IPS-18a (cell line): ENCODE data around the gene PTPRE.

Experiments
- H3K27ac ChIP-seq: one replicate; pipeline ENCODE4 v1.5.1; 2013; ENCODE audit warnings: low read length
- H3K27me3 ChIP-seq: one replicate; pipeline ENCODE4 v1.6.1; 2013; ENCODE audit warnings: mild to moderate bottlenecking, low read length; ENCODE audit not compliant: control insufficient read depth, insufficient read depth
- H3K36me3 ChIP-seq: one replicate; pipeline ENCODE4 v1.6.1; 2013; ENCODE audit warnings: low read depth, low read length; ENCODE audit not compliant: control insufficient read depth
- H3K4me1 ChIP-seq: one replicate; pipeline ENCODE4 v1.6.1; 2013; ENCODE audit warnings: low read depth, low read length; ENCODE audit not compliant: control insufficient read depth
- H3K4me3 ChIP-seq: one replicate; pipeline ENCODE4 v1.5.1; 2013; ENCODE audit warnings: low read length
- H3K9ac ChIP-seq: one replicate; pipeline ENCODE4 v1.6.1; 2013; ENCODE audit warnings: mild to moderate bottlenecking, low read length, moderate library complexity
- H3K9me3 ChIP-seq: one replicate; pipeline ENCODE4 v1.6.1; 2013; ENCODE audit warnings: low read depth, low read length; ENCODE audit not compliant: control insufficient read depth

PTPRE gene

DNA sequence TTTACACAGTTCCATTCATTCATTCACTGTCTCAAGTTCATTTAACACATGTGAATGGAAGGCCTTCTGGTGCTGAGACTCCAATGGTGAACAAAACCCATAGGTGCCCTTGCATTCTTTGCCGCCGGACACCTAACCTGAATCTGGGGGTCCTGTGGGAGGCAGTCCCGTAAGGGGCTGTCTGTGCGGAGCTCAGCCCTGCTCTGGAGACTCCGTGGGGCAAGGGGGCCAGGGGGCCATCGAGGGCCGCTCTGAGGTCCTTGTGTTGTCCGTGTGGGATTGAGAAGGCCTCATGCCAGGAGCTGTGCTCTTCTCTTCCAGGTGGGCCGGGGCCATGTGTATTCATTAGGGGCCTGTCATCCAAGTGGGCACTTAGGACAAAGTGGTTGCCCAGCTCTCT, 15.3 kb downstream of the PTPRE start:
- Histone ChIP-seq H3K9me3 (no peaks in the 10 kb centered on the region), H3K4me3 (no peak overlapping the region), H3K36me3 (no peaks in the 10 kb centered on the region), H3K9ac (no peak overlapping the region), H3K4me1 (no peaks in the 10 kb centered on the region), H3K27me3 (no peaks in the 10 kb centered on the region), H3K27ac (no peak overlapping the region)

DNA sequence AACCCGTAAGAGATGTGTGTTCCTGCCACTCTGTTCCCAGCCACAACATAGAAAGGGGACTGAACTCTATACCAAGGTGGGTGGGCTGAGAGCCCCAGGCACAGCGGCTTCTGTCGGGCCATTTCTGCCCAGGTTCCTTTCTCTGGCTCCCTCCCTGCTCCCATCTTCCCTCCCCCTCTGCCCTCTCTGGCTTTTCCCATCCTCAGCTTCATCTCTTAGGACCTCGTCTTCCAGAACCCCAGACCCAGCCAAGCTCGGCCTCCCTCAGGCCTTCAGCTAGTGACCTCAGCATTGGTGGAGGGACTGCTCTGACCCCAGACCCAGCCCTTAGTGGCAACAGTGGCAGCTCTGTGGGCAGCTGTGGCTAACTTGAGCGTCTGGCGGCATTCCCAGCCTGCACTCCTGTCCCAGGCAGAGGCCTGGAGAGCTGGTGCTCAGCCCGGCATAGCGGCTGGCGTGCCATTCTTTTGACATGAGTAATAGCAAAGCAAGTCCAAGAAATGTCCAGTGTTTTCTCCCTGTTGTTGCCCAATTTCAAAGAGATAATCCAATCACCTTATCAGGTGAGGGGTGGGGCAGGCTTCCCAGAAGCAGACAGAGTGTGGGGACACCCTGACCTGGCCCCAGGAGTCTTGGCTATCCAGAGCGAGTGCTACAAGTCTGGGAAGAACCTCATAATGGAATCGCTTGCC, 15.9 kb downstream of the PTPRE start:
- Histone ChIP-seq H3K9ac (no peak overlapping the region), H3K4me3 (no peak overlapping the region), H3K9me3 (no peaks in the 10 kb centered on the region), H3K27me3 (no peaks in the 10 kb centered on the region), H3K4me1 (no peaks in the 10 kb centered on the region), H3K36me3 (no peaks in the 10 kb centered on the region), H3K27ac (no peak overlapping the region)

DNA sequence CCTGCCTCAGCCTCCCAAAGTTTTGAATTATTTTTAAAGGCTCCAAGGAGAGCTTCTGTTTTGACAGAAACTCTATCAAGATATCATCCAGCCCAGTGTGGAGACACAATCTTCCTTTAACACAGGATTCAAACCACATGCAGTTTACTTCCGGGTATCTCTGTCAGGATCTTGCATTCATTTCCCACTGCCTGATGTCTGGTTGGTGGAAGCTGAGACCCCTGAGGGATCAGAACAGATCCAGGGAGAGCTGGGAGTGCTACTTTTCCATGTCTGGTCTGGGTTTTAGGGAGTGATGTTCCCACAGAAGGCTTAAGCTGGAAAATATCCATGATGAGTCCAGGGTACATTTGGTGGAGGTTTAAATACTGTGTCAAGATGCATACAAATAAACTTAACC, 16.7 kb downstream of the PTPRE start:
- Histone ChIP-seq H3K27ac (no peak overlapping the region), H3K36me3 (no peaks in the 10 kb centered on the region), H3K9ac (no peak overlapping the region), H3K27me3 (no peaks in the 10 kb centered on the region), H3K4me1 (no peaks in the 10 kb centered on the region), H3K4me3 (no peak overlapping the region), H3K9me3 (no peaks in the 10 kb centered on the region)

DNA sequence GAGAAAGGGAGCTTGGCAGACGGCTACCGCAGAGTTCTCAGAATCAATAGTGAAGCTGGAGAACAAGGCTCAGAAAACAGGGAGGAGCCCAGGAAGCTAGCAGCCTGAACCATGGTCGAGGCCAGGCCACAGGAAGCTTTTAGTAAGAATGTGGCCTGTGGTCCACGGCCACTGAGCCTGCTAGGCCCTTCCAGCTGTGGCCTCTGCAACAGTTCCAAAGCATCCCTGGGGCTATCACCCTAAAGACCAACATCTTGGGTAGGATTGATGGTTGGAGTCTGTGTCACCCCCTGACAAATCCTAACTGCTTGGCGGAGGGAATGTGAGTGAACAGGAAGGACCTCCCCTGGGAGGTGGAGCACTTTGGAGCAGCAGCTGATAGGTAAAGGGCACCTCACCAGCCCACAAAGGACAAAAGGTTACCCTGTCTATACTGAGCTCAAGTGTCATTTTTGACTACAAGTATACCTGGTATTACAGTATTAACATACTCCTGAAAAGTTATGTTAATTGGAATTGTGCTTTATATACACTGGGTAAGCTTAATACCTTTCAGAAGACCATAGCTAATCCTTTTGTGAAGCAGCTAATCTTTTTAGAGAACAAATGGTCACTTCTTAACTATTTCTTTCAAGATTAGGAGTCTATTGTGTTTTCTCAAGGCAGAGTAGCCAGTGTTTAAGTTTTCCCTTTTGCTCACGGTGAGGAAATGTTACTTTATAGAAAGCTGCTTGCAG, 18.7 kb downstream of the PTPRE start:
- H3K9ac ChIP-seq, result no peak overlapping the region
- no peak overlapping the region for H3K4me3 ChIP-seq
- no peaks in the 10 kb centered on the region for H3K4me1 ChIP-seq
- H3K27ac ChIP-seq, result no peak overlapping the region
- H3K36me3 ChIP-seq, result no peaks in the 10 kb centered on the region
- no peaks in the 10 kb centered on the region for H3K27me3 ChIP-seq
- no peaks in the 10 kb centered on the region for H3K9me3 ChIP-seq

DNA sequence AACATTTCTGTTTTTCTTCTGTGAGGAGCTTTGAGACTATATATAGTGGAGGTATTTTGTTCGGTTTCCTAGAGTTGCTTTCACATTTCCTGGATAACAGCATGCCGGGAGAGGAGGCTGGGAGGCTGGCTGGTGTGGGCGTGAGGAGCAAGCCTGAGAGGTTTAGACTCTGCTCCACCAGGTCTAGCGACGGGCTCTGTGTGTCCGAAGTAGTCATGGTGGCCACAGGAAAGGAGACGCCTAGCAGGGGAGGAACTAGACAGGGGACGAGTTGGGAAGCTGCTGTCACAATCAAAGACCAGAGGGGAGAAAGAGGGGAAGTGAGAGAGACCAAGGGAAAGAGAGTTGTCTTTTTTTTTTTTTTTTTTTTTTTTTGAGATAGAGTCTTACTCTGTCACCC, 19.6 kb downstream of the PTPRE start:
- Histone ChIP-seq H3K4me1 (no peaks in the 10 kb centered on the region), H3K4me3 (no peak overlapping the region), H3K36me3 (no peaks in the 10 kb centered on the region), H3K27me3 (no peaks in the 10 kb centered on the region), H3K27ac (no peak overlapping the region), H3K9me3 (no peaks in the 10 kb centered on the region), H3K9ac (no peak overlapping the region)

DNA sequence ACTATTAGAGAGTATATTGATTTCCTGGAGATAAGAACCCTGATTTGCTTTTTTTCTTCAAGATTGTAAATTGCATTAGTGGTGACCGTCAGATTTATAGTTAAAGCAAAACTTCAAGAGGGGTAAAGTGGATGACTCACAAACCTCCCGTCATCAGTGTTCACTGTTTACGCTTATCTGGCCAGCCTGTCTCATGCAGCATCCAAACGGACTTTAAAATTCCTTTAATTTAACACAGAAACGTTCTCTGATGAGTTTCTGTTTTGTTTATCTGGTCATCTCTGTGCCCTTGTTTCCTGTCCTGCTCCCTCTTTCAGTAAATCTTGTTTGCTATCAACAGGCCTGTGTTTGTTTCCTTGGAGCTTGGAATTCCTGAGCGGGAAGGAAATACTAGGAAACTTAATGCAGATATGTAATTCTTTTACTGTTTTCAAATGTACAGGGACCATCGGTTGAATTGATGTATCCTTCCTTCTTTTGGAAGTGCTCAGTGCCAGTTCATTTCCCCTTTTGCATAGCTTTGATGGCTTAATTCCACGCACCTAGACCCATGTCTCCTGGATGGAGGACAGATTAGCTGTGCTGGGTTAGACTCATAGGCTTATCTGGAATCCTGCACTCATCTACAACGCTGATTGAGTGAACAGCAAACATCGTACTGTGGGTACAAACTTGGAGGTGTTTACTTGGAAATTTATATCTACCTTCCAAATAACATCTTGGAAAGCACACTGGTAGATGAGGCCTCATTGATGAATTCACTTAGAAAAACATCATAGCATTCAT, 21.3 kb downstream of the PTPRE start:
- Histone ChIP-seq H3K36me3 (no peaks in the 10 kb centered on the region), H3K9ac (no peak overlapping the region), H3K4me3 (no peak overlapping the region), H3K4me1 (no peaks in the 10 kb centered on the region), H3K27me3 (no peaks in the 10 kb centered on the region), H3K9me3 (no peaks in the 10 kb centered on the region), H3K27ac (no peak overlapping the region)

DNA sequence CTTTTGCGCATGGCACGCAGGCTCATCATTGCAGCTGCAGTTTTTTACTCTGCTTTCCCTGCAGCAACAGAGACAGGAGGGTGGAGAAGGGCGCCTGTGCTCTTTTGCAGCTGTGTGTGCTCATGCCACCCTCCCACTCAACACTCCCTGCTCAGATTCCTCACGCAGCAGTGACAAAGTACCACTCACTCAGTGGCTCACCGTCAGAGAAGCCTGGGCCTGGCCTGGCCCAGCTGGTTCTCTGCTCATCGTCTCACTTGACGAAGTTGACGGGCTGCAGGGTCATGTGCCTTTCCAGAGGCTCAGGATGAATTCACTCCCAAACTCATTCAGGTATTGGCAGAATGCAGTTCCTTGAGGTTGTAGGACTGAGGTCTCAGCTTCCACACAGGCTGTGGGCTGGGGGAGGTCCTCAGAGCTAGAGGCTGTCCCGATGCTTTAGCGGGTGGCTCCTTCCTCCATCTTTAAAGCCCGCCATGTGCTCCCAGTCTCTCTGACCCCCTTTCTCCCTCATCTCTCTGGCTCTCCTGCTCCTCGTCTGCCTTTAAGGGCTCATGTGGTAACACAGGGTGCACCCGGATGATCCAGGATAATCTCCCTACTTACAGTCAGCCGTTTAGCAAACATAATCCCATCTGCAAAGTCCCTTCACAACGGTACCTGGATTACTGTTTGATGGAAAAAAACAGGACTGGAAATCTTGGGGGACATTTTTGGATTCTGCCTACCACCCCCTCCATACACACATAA, 25.8 kb downstream of the PTPRE start:
- H3K9me3 ChIP-seq, result no peaks in the 10 kb centered on the region
- peaks cover 5% of the 10 kb centered on the region for H3K4me1 ChIP-seq
- H3K36me3 ChIP-seq, result no peaks in the 10 kb centered on the region
- H3K27ac ChIP-seq, result no peak overlapping the region
- H3K9ac ChIP-seq, result no peak overlapping the region
- H3K27me3 ChIP-seq, result no peaks in the 10 kb centered on the region
- H3K4me3 ChIP-seq, result no peak overlapping the region

DNA sequence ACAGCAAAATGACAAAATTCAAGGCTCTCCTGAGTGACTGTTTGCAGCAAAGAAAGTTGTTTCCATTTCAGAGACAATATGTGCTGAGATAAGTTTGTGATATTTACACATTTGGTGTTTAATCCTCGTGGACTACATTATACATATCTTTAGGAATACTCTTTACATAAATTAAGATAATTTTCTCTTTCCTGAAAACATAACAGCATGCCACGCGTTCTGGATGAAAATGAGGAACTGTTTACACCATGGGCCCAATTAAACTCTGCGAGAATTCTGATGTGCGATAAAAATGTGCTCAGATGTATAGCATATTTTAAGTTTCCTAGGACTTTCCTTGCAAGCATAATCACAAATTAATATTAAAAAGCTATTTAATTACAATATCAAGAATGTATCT, 26.4 kb downstream of the PTPRE start:
- Histone ChIP-seq H3K9ac (no peak overlapping the region), H3K27me3 (no peaks in the 10 kb centered on the region), H3K9me3 (no peaks in the 10 kb centered on the region), H3K4me1 (peaks cover 5% of the 10 kb centered on the region), H3K4me3 (no peak overlapping the region), H3K36me3 (no peaks in the 10 kb centered on the region), H3K27ac (no peak overlapping the region)

DNA sequence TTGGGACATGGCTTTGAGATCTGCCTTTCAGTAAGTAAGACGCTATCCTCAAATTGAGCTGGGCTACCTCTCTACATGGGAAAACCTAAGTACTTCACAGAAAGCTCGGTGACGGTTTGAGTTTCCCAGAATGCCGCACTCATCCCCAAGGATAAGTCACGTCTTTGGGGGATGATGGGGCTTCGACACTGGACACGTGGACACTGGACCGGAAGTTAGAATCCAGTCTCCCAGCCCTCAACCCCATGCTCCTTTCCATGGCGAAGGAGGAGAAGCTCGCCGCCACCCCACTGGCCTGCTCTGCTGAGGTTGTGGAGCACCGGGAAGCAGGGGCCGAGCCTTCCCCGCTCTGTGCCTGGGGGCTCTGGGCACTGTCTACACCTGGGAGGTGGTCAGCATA, 27.5 kb downstream of the PTPRE start:
- Histone ChIP-seq H3K36me3 (no peaks in the 10 kb centered on the region), H3K27ac (no peak overlapping the region), H3K9ac (no peak overlapping the region), H3K4me1 (peaks cover 5% of the 10 kb centered on the region), H3K4me3 (no peak overlapping the region), H3K9me3 (no peaks in the 10 kb centered on the region), H3K27me3 (no peaks in the 10 kb centered on the region)

DNA sequence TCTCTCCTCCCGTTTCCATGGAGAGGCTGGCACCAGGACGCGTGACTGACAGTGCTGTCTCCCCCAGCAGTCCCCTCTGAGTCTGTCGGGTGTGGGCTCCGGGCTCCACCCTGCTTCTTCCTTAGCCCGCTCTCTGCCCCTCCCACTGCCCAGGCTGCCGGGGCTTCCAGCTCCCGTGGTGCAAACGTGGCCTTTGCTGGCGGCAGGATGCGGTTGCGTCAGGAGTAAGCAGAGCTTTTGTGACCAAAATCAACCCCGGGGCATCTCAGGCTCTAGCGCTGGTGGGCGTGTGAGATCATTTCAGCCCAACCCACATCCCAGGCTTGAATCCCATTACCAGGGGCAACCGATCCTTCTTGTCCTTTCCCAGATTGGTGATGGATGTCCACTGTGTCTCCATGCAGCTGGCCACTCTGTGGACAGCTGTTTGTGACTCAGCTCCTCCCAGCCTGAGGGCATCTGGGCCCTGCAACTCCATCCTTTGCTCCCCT, 28.2 kb downstream of the PTPRE start:
- Histone ChIP-seq H3K4me3 (no peak overlapping the region), H3K36me3 (no peaks in the 10 kb centered on the region), H3K4me1 (peaks cover 5% of the 10 kb centered on the region), H3K27ac (no peak overlapping the region), H3K9me3 (no peaks in the 10 kb centered on the region), H3K27me3 (no peaks in the 10 kb centered on the region), H3K9ac (no peak overlapping the region)

DNA sequence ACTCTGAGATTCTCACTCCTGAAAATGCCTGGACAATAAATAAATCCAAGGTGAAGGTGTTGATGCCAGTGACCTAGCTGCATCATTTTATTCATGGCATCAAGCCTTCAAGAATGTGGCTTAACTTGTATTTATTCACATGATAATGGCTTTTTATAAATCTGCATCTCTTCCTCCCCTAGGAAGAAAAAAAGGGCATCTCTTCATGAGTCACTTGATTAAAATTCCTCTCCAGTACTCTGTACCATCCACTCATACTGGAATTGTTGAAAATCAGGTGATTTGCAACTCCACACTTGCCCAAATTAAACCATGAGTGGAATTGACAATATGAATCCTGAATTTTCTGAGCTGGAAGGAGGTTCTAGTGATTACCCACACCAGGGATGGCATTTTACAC, 30.2 kb downstream of the PTPRE start:
- Histone ChIP-seq H3K4me3 (no peak overlapping the region), H3K9me3 (no peaks in the 10 kb centered on the region), H3K27ac (no peak overlapping the region), H3K4me1 (peaks cover 5% of the 10 kb centered on the region), H3K27me3 (no peaks in the 10 kb centered on the region), H3K9ac (no peak overlapping the region), H3K36me3 (no peaks in the 10 kb centered on the region)
